ACC112 (cell line): Measurements from ENCODE around the gene TEAD4.

Experiments
- H2AFZ ChIP-seq: fragments of 200-600 bp; sonication (generic); one replicate; pipeline ENCODE4 v1.6.0; 2017; ENCODE audit warnings: antibody characterized with exemption, low read length; ENCODE audit not compliant: unreplicated experiment
- H3K27ac ChIP-seq: fragments of 200-600 bp; sonication (generic); 2 replicates; pipeline ENCODE4 v1.5.1; 2014; ENCODE audit warnings: low read depth, mild to moderate bottlenecking, antibody characterized with exemption, low read length, moderate library complexity
- H3K27me3 ChIP-seq: fragments of 200-600 bp; sonication (generic); 2 replicates; pipeline ENCODE4 v1.6.1; 2014; ENCODE audit warnings: mild to moderate bottlenecking, antibody characterized with exemption, low read length, moderate library complexity, mixed read lengths; ENCODE audit not compliant: insufficient read depth
- H3K36me3 ChIP-seq: fragments of 200-600 bp; sonication (generic); 2 replicates; pipeline ENCODE4 v1.6.1; 2016; ENCODE audit warnings: mild to moderate bottlenecking, antibody characterized with exemption, low read length, moderate library complexity, mixed read lengths; ENCODE audit not compliant: insufficient read depth
- H3K4me1 ChIP-seq: fragments of 200-600 bp; sonication (generic); one replicate; pipeline ENCODE4 v1.6.1; 2016; ENCODE audit warnings: low read length, mixed read lengths; ENCODE audit not compliant: insufficient read depth, unreplicated experiment, control insufficient read depth
- H3K4me3 ChIP-seq: fragments of 200-600 bp; sonication (generic); 2 replicates; pipeline ENCODE4 v1.5.1; 2014; ENCODE audit warnings: mild to moderate bottlenecking, low read depth, low read length
- H3K79me2 ChIP-seq: fragments of 200-600 bp; sonication (generic); one replicate; pipeline ENCODE4 v1.6.0; 2016; ENCODE audit warnings: low read length; ENCODE audit not compliant: control insufficient read depth, unreplicated experiment, insufficient read depth

TEAD4 gene

GRCh38 chr12:3016191-3016590 is 57.0 kb downstream of the TEAD4 start:
- no peaks in the 10 kb centered on the region for H3K4me1 ChIP-seq
- no peaks in the 10 kb centered on the region for H3K27me3 ChIP-seq
- H3K36me3 ChIP-seq: peaks cover 3% of the 10 kb centered on the region; the same call in 1 of the 2 replicates
- H3K4me3 ChIP-seq: no peak overlapping the region
- H3K27ac ChIP-seq: no peak overlapping the region
- H2AFZ ChIP-seq: no peak overlapping the region
- no peaks in the 10 kb centered on the region for H3K79me2 ChIP-seq

GRCh38 chr12:3017281-3017680 is 58.1 kb downstream of the TEAD4 start:
- Histone ChIP-seq H2AFZ (no peak overlapping the region), H3K4me1 (no peaks in the 10 kb centered on the region), H3K4me3 (no peak overlapping the region), H3K79me2 (no peaks in the 10 kb centered on the region), H3K27ac (no peak overlapping the region), H3K27me3 (no peaks in the 10 kb centered on the region), H3K36me3 (peaks cover 3% of the 10 kb centered on the region; the same call in 1 of the 2 replicates)

GRCh38 chr12:3018284-3019004 is 59.2 kb downstream of the TEAD4 start:
- Histone ChIP-seq H3K36me3 (peaks cover 3% of the 10 kb centered on the region; the same call in 1 of the 2 replicates), H2AFZ (no peak overlapping the region), H3K79me2 (no peaks in the 10 kb centered on the region), H3K27ac (no peak overlapping the region), H3K27me3 (no peaks in the 10 kb centered on the region), H3K4me1 (no peaks in the 10 kb centered on the region), H3K4me3 (no peak overlapping the region)

GRCh38 chr12:3019005-3019680 is 59.9 kb downstream of the TEAD4 start:
- H3K27ac ChIP-seq: no peak overlapping the region
- H2AFZ ChIP-seq: no peak overlapping the region
- no peaks in the 10 kb centered on the region for H3K27me3 ChIP-seq
- no peaks in the 10 kb centered on the region for H3K4me1 ChIP-seq
- no peaks in the 10 kb centered on the region for H3K79me2 ChIP-seq
- no peak overlapping the region for H3K4me3 ChIP-seq
- peaks cover 3% of the 10 kb centered on the region; the same call in 1 of the 2 replicates for H3K36me3 ChIP-seq

GRCh38 chr12:3020399-3020798 is 61.2 kb downstream of the TEAD4 start:
- Histone ChIP-seq H3K27ac (no peak overlapping the region), H2AFZ (no peak overlapping the region)

GRCh38 chr12:3020850-3021435 is 61.7 kb downstream of the TEAD4 start:
- H3K4me3 ChIP-seq: no peak overlapping the region
- H3K36me3 ChIP-seq: peaks cover 3% of the 10 kb centered on the region; the same call in 1 of the 2 replicates
- H3K79me2 ChIP-seq: no peaks in the 10 kb centered on the region
- H3K27me3 ChIP-seq: no peaks in the 10 kb centered on the region
- H3K27ac ChIP-seq: no peak overlapping the region
- H2AFZ ChIP-seq: no peak overlapping the region
- H3K4me1 ChIP-seq: no peaks in the 10 kb centered on the region

More at GRCh38 chr12:3020399-3020798, 61.2 kb downstream of the TEAD4 start:
- Histone ChIP-seq H3K27me3 (no peaks in the 10 kb centered on the region), H3K4me1 (no peaks in the 10 kb centered on the region), H3K79me2 (no peaks in the 10 kb centered on the region), H3K36me3 (peaks cover 3% of the 10 kb centered on the region; the same call in 1 of the 2 replicates), H3K4me3 (no peak overlapping the region)

GRCh38 chr12:3022411-3022810 is 63.2 kb downstream of the TEAD4 start:
- Histone ChIP-seq H3K27ac (no peak overlapping the region), H3K79me2 (no peaks in the 10 kb centered on the region), H3K4me3 (no peak overlapping the region), H3K36me3 (peaks cover 3% of the 10 kb centered on the region; the same call in 1 of the 2 replicates), H3K4me1 (no peaks in the 10 kb centered on the region), H2AFZ (no peak overlapping the region), H3K27me3 (no peaks in the 10 kb centered on the region)

- Histone ChIP-seq H3K79me2 (no peaks in the 10 kb centered on the region), H3K4me1 (no peaks in the 10 kb centered on the region), H2AFZ (no peak overlapping the region), H3K4me3 (no peak overlapping the region), H3K27me3 (no peaks in the 10 kb centered on the region), H3K27ac (no peak overlapping the region), H3K36me3 (peaks cover 2% of the 10 kb centered on the region; the same call in 1 of the 2 replicates)
These were observed 63.8 kb downstream of the TEAD4 start for GRCh38 chr12:3022961-3023360.

- Histone ChIP-seq H3K27ac (no peak overlapping the region), H3K36me3 (no peaks in the 10 kb centered on the region), H3K4me1 (no peaks in the 10 kb centered on the region), H2AFZ (no peak overlapping the region), H3K79me2 (no peaks in the 10 kb centered on the region), H3K4me3 (no peak overlapping the region), H3K27me3 (no peaks in the 10 kb centered on the region)
These were observed 68.9 kb downstream of the TEAD4 start for GRCh38 chr12:3028108-3028507.

GRCh38 chr12:3030821-3031429 is 71.7 kb downstream of the TEAD4 start:
- Histone ChIP-seq H3K4me1 (no peaks in the 10 kb centered on the region), H3K4me3 (no peak overlapping the region), H3K79me2 (no peaks in the 10 kb centered on the region), H3K36me3 (no peaks in the 10 kb centered on the region), H2AFZ (no peak overlapping the region), H3K27me3 (no peaks in the 10 kb centered on the region), H3K27ac (no peak overlapping the region)
